ENCODE measurements around the gene TNFAIP2.

The TNFAIP2 gene

DNA sequence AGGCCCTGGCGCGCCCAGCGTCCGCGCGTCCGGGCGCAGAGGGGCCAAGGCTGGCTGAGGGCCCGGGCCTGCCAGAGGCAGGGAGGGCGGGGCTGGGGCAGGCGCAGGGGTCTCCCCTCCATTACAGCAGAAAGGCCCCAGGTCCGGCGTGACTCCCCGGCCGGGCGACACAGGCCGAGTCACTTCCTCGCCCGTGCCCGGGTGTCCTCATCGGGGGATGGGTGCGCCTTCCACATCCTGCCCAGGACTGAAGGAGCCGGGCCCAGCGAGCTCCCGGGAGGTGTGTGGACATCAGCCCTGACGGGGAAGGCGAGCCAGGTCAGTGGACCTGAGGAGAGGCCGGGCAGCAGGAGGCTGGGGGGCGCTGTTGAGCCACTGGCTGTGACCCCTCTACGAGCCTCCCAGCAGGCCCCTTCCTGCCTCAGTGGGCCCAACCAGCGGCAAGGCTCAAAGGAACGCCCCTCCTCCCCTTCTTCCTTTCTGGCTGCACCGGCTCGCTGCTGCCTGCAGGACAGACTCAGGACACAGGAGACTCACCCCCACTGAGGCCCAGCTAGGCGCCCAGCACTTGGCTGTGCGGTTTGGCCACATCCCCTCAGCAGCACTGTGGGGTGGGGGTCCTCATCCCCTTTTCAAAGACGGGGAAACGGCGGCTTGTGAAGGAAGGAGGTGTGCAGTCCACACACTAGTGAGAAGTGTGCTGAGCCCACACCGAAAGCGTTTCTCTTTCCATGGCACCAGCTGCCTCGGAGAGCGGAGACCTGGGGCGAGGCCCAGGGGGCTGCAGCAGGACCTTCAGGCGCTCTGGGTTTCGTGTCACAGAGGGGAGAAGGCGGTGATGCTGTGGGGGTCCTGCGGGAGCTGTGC, 606 bp downstream of the TNFAIP2 start:
- no peak for DNase-seq

DNA sequence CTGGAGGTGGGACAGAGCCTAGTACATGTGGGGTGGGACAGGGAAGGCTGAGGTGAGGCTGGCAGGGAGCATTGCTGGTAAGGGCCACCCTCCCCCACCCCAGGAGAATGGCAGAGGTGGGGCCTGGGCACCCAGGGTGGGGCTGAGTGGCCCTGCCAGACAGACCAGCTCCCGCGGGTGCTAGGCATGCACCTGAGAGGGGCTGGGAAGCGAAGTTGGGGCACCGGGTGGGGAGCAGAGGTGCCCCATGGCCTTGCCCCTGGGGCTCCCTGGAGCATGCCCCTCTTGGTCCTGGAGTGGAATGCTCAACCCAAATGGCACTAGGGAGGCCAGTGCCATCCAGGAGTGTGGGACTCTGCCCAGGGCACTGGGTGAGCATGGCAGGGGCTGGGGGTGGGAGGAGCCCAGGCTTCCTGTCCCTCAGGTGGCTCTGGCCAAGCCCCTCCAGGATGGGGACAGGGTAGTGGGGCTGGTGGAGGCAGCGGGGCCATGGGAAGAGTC, 1.3 kb downstream of the TNFAIP2 start:
- no peak for DNase-seq

DNA sequence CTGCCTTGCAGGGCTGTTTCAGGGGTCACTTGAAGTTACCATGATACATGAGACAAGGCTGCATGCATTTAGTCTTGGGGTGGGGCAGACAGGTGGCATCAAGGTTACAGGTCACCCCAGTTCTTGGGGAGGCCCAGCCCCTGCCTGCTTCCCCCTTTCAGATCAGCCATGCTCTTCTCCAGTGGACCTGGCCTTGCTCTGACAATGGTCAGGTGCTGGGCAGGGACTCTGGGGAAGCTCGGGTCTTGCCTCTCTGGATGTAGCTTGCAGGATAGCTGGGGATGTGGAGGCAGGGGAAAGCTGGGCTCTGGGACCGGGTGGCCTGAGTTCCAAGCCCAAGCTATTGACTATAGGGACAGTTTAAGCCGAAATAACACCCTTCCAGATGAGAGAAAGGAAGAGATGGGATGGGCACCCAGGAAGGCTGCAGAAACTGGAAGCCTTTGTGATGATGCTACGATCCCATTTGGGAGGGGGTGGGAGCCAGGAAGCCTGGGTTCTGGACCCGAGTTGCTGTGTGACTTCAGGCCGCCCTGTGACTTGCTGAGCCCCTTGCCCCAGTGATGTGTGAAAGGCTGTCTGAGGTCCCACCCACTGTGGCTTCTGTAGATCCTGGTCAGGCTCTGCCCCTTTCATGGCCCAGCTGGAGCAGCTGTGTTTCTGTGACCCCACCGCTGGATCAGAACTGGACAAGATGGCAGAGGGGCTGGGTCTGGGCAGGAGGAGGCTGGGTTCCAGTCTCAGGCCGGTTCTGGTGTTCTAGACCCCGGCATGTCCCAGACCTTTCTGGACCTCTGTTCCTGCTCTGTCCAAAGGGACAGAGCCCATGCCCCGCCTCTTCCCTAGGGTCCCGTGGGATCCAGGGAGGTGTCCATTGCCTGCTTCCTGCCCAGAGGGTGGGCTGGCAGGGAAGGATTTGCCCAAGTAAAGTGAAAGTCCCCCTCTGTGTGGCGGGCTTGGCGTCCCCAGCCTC, 2.1 kb downstream of the TNFAIP2 start:
- no peak for DNase-seq

DNA sequence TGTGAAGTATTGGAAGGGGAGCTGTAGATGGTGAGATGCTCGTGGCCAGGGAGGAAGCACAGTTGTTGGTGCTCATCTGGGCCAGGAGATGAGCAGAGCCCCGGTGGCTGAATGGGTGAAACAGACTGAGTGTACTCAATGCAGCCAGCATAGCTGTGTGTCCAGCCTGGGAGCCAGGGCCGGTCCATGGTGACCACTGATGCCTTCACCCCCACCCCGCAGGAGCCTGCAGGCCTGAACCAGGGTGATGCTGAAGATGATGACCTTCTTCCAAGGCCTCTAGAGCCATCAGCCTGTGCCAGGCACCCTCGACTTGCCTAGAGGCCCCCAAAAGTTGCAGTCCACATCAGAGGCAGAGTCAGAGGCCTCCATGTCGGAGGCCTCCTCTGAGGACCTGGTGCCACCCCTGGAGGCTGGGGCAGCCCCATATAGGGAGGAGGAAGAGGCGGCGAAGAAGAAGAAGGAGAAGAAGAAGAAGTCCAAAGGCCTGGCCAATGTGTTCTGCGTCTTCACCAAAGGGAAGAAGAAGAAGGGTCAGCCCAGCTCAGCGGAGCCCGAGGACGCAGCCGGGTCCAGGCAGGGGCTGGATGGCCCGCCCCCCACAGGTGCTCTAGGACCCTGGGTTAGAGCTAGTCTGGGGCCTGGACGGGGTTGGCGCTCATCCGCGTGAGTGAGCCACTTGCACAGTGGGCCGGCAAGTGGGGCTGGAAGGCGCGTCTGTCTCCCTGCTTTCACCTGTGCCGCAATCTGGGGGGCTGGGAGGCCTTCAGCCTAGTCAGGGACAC, 3.0 kb downstream of the TNFAIP2 start:
- DNase-seq, result no peak

DNA sequence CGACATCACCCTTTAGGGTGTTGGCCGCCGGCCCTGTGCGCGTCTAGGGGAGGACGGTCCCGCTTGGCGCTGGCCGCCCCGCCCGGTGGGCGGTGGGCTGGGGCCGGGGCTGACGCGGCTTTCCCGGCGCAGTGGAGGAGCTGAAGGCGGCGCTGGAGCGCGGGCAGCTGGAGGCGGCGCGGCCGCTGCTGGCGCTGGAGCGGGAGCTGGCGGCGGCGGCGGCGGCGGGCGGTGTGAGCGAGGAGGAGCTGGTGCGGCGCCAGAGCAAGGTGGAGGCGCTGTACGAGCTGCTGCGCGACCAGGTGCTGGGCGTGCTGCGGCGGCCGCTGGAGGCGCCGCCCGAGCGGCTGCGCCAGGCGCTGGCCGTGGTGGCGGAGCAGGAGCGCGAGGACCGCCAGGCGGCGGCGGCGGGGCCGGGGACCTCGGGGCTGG, 3.6 kb downstream of the TNFAIP2 start:
- DNase-seq, result no peak

DNA sequence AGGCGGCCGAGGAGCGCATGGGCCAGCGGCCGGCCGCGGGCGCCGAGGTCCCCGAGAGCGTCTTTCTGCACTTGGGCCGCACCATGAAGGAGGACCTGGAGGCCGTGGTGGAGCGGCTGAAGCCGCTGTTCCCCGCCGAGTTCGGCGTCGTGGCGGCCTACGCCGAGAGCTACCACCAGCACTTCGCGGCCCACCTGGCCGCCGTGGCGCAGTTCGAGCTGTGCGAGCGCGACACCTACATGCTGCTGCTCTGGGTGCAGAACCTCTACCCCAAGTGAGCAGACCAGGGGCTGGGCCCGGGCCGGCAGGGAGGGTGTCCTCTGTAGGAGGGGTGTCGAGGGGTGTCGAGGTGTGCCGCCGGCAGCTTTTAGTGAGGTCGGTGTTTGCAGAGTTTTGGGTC, 4.1 kb downstream of the TNFAIP2 start:
- no peak for DNase-seq

DNA sequence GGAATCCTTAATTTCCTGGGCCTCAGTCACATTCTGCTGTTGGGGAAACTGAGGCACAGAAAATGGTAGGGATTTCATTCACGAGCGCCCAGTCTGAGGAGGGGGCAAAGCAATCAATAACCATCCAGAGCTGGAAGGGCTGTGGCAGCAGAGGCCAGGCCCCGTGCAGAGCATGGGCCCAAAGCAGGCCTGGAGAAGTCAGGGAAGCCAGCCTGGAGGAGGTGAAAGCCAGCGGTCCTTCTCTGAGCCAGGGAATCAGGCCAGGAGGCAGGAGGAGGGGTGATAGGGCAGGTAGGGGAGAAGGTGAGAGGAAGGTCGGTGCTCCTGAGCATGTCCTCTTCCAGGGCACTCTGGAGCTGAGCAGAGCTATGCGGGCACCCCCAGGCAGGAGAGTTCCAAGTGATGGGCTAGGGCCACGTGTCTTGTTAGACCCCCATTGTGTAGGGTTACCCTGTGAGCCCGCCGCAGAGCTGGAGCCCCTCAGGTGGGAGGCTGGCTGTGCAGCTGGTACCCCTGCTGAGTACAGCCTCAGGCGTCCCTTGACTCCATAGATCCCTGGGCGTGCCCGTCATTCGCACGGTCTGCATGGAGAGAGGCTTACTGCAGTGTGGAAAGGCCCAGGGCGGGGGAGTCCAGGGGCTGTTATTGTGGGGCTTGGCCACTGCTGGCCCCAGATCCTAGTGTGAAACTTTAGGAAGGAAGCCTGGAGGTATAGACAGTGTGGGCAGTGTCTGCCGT, 4.8 kb downstream of the TNFAIP2 start:
- DNase-seq, result no peak

DNA sequence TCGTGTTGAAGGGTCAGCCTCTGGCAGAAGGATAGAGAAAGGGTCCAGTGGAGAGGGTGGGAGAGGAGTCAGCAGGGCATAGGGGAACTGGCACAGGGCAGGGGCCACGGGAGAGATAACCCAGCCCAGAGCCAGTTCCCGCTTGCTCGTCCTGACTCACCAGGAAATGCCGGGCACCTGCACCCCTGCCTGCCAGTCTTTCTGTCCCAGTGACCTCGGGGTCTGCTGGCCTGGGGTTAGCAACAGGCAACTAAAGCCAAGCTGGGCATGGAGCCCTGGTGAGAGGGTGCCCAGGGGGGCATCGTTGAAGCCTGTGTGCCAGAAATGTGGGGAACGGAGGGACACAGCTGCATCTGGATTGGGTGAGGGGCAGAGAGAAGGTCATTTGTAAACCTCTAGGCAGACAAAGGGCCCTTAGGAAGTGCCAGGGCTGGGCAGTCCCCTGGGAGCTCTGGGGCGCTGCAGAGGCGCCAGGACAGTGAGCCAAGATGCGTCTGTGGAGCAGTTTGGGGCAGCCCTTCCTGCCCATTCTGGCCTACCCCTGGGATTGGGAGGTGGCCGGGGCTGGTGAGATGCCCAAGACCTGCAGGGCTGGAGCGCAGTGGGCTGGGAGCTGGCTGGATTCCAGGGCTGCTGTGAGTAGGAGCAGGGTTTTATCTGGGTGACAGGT, 5.5 kb downstream of the TNFAIP2 start:
- no peak for DNase-seq

DNA sequence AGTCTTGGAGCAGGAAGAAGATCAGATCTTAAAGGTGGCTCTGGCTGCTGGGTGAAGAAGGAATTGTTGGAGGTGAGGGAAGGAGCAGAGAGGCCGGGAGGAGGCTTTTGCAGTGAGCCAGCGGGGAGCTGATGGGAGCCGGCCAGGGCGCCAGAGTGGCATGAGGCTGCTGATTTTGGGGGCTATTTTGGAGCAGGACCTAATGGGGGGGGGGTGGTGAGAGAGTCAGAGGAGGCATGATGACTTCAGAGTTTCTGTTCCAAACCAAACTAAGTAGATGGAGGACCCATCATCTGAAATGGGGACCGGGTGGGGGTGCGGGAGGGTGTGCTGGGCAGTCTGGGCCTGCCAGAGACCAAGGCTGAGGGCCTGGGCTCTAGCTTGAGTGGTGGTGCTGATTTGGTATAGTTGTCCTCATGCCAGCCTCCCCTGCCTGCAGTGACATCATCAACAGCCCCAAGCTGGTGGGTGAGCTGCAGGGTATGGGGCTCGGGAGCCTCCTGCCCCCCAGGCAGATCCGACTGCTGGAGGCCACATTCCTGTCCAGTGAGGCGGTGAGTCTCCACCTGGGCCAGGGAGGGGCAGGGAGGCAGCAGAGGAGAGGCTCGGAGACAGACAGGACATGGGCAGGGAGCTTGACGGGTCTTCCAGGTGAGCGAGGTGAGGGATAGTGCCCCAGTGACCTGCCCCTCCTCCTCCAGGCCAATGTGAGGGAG, 6.2 kb downstream of the TNFAIP2 start:
- no peak for DNase-seq

DNA sequence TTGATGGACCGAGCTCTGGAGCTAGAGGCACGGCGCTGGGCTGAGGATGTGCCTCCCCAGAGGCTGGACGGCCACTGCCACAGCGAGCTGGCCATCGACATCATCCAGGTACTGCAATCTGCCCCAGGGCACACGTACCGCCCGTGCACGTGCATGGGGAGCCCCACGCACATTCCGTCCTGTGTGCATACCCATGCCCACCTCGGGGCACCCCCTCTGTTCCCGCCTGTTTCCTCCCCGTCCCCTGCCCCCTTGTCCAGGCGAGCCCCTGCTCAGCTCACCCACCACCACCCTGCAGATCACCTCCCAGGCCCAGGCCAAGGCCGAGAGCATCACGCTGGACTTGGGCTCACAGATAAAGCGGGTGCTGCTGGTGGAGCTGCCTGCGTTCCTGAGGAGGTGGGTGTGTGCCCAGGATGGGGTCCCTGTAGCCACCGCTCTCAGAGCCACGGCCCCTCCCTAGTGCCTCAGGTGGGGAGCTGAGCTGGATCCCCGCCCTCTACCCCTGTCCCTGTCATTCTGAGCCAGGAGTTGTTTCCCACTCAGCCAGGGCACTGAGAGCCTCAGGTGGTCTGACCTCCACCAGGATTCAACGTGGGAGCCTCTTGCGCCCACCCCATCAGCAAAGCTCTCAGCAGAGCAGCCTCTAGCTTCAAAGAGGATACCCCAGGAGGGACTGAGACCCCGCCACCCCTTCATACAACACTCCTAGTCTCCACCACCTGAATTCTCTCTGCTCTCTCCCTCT, 6.9 kb downstream of the TNFAIP2 start:
- DNase-seq, result no peak

DNA sequence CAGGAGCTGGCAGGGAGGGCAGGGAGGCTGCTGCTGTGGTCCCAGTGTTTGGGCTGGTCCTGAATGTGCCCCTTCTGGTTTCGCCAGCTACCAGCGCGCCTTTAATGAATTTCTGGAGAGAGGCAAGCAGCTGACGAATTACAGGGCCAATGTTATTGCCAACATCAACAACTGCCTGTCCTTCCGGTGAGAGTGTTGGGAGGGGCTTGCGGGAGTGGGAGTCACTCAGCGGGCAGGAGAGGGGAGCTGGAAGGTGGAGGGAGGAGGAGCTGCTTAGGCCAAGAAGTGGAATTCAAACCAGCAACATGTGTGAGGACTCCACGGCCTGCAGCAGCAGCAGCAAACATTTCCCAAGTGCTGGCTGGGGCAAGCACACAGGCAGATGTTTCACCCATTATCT, 7.7 kb downstream of the TNFAIP2 start:
- DNase-seq, result no peak

DNA sequence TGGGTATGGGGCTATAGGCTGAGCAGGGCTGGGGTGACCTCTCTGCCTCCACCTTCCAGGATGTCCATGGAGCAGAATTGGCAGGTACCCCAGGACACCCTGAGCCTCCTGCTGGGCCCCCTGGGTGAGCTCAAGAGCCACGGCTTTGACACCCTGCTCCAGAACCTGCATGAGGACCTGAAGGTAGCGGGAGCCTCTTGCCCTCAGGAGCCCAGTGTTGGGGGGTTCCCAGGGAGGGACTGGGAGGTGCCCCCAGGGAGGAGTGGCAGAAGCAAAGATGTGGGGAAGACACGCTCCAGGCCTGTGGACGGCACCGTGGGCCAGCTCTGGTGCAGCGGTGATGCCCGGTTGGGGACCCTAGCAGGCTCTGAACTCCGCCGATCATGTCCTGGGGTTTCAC, 8.3 kb downstream of the TNFAIP2 start:
- DNase-seq, result no peak

DNA sequence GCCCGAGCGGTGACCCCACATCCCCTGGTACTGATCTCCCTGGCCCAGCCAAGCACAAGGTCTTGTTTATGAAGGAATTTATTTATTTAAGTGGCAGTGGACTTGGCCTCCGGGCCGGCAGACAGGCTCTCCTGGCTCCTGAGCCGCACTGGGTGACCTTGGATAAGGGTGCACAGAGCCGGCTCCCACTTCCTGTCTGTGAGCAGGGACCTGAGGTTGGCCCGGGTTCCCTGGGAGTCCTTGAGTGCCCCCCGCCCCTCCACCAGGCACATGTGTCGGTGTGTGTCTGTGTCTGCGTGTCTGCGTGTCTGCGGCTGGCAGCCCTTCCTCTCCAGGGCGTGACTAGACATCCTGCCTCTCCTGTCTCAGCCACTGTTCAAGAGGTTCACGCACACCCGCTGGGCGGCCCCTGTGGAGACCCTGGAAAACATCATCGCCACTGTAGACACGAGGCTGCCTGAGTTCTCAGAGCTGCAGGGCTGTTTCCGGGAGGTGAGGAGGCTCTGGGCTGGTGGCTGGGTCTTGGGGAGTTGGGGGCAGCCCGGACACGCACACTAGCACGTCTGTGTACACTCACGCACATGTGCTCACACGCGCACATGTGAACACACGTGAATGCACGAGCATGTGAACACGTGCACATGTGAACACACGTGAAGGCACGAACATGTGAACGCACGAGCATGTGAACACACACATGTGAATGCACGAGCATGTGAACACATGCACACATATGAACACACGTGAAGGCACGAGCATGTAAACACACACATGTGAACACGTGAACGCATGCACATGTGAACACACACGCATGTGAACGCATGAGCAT, 9.3 kb downstream of the TNFAIP2 start:
- DNase-seq, result no peak

DNA sequence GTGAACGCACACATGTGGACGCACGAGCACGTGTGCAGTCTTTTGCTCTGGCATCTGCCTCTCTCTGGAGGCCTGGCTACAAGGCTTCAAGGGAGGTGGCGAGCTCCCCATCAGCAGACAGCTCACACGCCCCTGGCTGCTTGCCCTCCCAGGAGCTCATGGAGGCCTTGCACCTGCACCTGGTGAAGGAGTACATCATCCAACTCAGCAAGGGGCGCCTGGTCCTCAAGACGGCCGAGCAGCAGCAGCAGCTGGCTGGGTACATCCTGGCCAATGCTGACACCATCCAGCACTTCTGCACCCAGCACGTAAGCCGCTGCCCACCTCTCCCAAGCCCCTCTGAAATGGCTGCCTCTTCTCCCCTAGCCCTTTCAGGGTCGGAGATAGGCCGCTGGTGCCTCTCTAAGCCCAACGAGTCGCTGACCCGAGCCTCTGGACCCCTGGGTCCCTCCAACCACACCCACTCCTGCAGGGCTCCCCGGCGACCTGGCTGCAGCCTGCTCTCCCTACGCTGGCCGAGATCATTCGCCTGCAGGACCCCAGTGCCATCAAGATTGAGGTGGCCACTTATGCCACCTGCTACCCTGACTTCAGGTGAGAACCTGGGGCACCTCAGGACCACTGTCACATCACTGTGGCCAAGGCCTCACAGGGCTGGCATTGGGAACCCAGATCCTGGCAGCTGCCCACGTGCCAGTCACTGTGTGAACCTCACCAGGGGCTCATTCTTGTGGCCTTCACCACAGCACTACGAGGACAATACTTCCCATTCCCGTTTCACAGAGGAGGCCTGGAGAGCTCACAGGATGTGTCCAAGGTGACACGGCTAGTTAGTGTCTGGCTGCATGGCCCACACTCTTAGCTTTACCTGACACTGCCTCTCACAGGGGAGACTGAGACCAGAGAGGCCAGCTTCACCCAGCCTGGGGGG, 10.2 kb downstream of the TNFAIP2 start:
- no peak for DNase-seq

DNA sequence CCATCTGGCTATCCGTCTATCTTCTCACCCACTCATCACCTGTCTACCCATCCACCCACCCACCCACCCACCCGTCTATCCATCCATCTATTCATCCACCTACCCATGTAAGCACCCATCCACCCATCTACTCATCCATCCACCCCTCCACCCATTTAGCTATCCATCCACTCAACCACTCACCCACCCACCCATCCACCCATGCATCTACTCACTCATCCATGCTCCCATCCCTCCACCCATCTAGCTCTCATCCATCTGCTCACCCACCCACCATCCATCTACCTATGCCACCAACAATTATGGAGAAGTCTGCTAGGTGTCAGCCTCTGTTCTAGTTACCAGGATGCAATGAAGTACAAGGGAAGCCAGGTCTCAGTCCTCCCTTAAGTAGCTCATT, 11.1 kb downstream of the TNFAIP2 start:
- DNase-seq, result no peak

DNA sequence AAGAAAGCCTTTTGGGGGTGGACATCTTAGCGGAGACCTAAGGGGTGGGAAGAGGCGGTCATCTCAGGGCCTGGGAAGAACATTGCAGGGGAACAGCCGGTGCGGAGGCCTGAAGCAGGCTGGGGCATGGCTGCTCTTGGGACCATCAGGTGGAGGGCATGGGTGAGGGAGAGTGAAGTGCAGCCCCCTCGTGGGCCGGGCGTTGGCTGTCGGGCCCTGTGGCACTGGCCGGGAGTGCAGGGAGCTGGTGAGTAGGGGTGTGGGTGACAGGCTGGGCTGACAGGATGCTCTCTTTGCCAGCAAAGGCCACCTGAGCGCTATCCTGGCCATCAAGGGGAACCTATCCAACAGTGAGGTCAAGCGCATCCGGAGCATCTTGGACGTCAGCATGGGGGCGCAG, 11.7 kb downstream of the TNFAIP2 start:
- DNase-seq, result no peak

DNA sequence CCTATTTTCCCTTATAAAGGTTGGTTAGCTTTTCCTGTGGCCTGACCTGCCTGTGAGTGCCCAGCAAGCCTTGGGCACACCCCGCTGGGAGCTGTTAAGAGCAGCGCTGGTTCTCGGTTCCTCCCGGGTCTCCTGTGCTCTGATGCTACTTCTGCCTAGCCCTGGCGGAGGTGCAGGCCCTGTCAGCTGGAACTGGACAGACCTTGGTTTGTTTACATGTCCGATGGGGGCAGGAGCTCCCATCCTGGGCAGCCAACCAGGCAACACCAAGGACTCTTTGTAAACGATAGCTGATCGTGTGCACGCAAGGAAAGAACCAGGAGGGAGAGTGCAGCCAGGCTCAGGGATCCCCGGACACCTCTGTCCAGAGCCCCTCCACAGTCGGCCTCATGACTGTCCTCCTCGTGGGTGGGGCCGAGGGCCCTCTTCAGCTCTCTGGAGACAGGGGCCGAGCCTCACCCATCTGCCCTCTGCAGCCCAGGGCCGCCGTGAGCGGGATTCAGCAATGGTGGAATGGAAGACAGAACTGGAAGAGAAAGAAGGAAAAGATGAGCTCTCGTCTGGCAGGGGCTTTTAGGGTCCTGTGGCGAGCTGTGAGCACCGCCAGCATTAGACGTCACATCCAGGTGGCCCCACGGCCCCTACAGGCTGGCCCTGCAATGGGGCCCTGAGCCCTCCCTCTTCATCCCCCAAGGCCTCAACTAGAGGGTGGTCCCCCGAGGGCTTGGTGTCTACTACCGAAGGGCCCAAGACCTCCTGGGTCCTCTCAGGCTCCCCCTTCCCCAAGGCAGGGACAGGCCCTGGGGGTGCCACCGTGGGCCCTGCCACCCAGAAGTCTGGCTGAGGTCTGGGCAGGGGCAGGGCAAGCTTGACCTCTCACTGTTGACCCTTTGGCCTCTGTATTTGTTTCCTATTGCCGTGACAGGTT, 12.3 kb downstream of the TNFAIP2 start:
- DNase-seq, result no peak

Data from NK-92 treated with Interleukin-12 subunit alpha and Interleukin-12 subunit beta, amount 100 ng/mL, for 24 hours (cell line).